Type B pancreatic cell (in vitro differentiated cells): ENCODE results near the gene SMARCC1. TPM values are rescaled to one million over a fixed set of nuclear protein-coding genes. Genes with fewer than 3 reads are reported as not detected.
"Not testable (repeated sequence)": the region's sequence is repeated elsewhere in the genome, so short reads cannot be mapped to it uniquely, and the experiment has no call there.

Source experiments
- DNase-seq: peaks from one replicate; pipeline ENCODE4 v3.0.0; 2021; ENCODE audit warnings: mixed read lengths; ENCODE audit not compliant: unreplicated experiment; ENCODE audit errors: extremely low spot score
- H3K27ac Mint-ChIP-seq: 2 replicates; pipeline ENCODE4 v1.8.0; 2021; ENCODE audit warnings: mild to moderate bottlenecking, mixed read lengths
- H3K27me3 Mint-ChIP-seq: 2 replicates; pipeline ENCODE4 v1.8.0; 2021; ENCODE audit warnings: mixed read lengths
- H3K36me3 Mint-ChIP-seq: 2 replicates; pipeline ENCODE4 v1.8.0; 2021; ENCODE audit warnings: mixed read lengths
- H3K4me1 Mint-ChIP-seq: one replicate; pipeline ENCODE4 v1.8.0; 2021; ENCODE audit warnings: mixed read lengths; ENCODE audit not compliant: unreplicated experiment
- H3K4me3 Mint-ChIP-seq: 2 replicates; pipeline ENCODE4 v1.8.0; 2021; ENCODE audit warnings: mild to moderate bottlenecking, mixed read lengths
- H3K9me3 Mint-ChIP-seq: 2 replicates; pipeline ENCODE4 v1.8.0; 2021; ENCODE audit warnings: mixed read lengths
- total RNA-seq: library from RNA; stranded (reverse); gene quantifications from 2 replicates; pipeline ENCODE4 v1.2.1, GENCODE V29; 2021; ENCODE audit warnings: low replicate concordance
- TF ChIP-seq, protein P1 (sequence below): fragments of 200-600 bp; sonication (generic); conservative IDR thresholded peaks from 2 replicates; pipeline ENCODE4 v1.5.0; 2021; ENCODE audit warnings: antibody characterized with exemption, mild to moderate bottlenecking

SMARCC1 gene
- total RNA-seq, 1 donor from 2014 or later, result 200 TPM

DNA sequence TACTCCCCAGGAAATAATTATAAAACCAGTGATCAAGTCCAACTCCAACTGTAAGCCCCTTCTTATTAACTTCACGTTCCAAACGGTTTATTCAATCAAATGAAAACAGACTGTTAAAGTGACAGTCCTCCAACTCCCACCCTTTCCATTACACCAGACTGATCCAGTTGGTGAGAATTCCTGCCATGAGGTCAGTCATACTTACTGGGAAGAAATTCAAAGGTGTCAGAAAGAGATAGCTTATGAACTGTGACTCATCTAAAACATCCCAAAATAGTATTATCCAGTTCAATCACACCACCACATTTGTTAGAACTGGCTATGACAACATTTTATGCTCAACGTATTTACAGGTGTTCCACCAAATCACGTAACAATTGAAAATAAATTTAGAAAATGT, 19.5 kb downstream of the SMARCC1 start:
- Mint-ChIP-seq H3K36me3 (peaks cover 8% of the 10 kb centered on the region), H3K4me3 (no peak overlapping the region), H3K9me3 (no peaks in the 10 kb centered on the region), H3K27me3 (no peaks in the 10 kb centered on the region), H3K27ac (peak overlapping the region; percentile 37), H3K4me1 (no peaks in the 10 kb centered on the region)
- TF ChIP-seq, protein P1, sequence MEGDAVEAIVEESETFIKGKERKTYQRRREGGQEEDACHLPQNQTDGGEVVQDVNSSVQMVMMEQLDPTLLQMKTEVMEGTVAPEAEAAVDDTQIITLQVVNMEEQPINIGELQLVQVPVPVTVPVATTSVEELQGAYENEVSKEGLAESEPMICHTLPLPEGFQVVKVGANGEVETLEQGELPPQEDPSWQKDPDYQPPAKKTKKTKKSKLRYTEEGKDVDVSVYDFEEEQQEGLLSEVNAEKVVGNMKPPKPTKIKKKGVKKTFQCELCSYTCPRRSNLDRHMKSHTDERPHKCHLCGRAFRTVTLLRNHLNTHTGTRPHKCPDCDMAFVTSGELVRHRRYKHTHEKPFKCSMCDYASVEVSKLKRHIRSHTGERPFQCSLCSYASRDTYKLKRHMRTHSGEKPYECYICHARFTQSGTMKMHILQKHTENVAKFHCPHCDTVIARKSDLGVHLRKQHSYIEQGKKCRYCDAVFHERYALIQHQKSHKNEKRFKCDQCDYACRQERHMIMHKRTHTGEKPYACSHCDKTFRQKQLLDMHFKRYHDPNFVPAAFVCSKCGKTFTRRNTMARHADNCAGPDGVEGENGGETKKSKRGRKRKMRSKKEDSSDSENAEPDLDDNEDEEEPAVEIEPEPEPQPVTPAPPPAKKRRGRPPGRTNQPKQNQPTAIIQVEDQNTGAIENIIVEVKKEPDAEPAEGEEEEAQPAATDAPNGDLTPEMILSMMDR, result no peak
- DNase-seq, result no peak

DNA sequence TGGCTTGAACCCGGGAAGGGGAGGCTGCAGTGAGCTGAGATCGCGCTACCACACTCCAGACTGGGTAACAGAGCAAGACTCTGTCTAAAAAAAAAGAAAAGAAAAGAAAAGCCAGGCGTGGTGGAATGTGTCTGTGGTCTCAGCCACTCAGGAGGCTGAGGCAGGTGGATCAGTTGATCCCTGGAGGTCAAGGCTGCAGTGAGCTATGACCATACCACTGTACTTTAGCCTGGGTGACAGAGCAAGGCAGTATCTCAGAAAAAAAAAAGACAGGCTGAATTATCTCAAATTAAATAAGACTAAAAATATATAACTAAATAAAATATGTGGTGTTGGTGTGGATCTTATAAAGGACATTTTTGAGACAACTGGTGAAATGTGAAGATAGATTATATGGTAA, 20.6 kb downstream of the SMARCC1 start:
- H3K4me1 Mint-ChIP-seq, result no peaks in the 10 kb centered on the region
- no peaks in the 10 kb centered on the region for H3K9me3 Mint-ChIP-seq
- H3K27ac Mint-ChIP-seq, result no peak overlapping the region
- H3K4me3 Mint-ChIP-seq, result no peak overlapping the region
- no peak for DNase-seq
- H3K27me3 Mint-ChIP-seq, result no peaks in the 10 kb centered on the region
- TF ChIP-seq, protein P1, result no peak
- peaks cover 16% of the 10 kb centered on the region for H3K36me3 Mint-ChIP-seq

DNA sequence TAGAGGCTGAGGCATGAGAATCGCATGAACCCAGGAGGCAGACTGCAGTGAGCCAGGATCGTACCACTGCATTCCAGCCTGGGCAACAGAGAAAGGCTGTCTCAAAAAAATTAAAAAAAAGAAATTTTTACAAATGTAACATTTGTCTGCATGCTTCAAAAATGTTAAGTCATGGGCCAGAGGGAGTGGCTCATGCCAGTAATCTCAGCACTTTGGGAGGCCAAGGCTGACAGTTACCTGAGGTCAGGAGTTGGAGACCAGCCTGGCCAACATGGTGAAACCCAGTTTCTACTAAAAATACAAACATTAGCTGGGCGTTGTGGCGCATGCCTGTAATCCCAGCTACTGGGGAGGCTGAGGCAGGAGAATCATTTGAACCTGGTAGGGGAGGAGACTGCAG, 21.5 kb downstream of the SMARCC1 start:
- not testable (repeated sequence) for H3K4me3 Mint-ChIP-seq, H3K9me3 Mint-ChIP-seq, H3K27me3 Mint-ChIP-seq, DNase-seq, H3K4me1 Mint-ChIP-seq
- Mint-ChIP-seq H3K36me3 (peaks cover 16% of the 10 kb centered on the region), H3K27ac (peak overlapping the region; percentile 43)

DNA sequence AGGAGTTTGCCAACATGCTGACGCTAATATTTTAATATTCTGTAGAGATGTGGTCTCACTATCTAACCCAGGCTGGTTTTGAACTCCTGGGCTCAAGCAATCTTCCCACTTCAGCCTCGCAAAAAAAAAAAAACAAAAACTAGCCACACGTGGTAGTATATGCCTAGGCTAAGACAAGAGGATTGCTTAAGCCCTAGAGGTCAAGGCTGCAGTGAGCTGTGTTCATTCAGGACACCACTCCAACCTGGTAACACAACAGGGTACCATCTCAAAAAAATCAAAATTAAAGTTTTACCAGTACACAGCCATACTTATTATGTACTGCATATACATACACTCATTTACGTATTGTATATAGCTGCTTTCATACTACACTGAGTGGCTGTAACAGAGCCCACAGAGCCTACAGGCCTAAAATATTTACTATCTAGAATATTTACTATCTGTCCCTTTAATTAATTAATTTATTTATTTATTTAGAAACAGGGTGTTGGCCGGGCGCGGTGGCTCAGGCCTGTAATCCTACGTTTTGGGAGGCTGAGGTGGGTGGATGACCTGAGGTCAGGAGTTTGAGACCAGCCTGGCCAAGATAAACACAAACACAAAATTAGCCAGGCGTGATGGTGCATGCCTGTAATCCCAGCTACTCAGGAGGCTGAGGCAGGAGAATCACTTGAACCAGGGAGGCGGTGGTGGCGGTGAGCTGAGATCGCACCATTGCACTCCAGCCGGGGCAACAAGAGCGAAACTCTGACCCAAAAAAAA, 23.2 kb downstream of the SMARCC1 start:
- Mint-ChIP-seq H3K27me3 (no peaks in the 10 kb centered on the region), H3K27ac (no peak overlapping the region), H3K4me3 (no peak overlapping the region), H3K36me3 (peaks cover 19% of the 10 kb centered on the region), H3K4me1 (no peaks in the 10 kb centered on the region), H3K9me3 (no peaks in the 10 kb centered on the region)
- TF ChIP-seq, protein P1, result no peak
- DNase-seq, result no peak

GRCh38 chr3:47752716-47753115, 29.0 kb downstream of the SMARCC1 start:
- Mint-ChIP-seq H3K27ac (no peak overlapping the region), H3K9me3 (peaks cover 3% of the 10 kb centered on the region), H3K27me3 (no peaks in the 10 kb centered on the region), H3K4me1 (no peaks in the 10 kb centered on the region), H3K4me3 (no peak overlapping the region), H3K36me3 (peaks cover 18% of the 10 kb centered on the region)
- no peak for DNase-seq
- TF ChIP-seq, protein P1, result no peak

DNA sequence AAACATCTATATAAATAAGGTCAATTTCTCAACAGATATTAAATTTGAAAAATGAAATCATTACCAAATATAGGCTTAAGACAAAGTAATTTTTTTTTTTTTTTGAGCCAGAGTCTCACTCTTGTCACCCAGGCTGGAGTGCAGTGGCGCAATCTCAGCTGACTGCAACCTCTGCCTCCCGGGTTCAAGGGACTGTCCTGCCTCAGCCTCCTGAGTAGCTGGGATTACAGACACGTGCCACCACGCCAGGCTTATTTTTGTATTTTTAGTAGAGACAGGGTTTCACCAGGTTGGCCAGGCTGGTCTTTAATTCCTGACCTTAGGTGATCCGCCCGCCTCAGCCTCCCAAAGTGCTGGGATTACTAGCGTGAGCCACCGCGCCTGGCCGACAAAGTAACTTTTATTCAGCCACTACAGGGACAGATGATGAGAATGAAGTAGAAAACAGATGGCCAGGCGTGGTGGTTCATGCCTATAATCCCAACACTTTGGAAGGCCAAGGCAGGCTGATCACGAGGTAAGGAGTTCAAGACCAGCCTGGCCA, 30.8 kb downstream of the SMARCC1 start:
- not testable (repeated sequence) for H3K27me3 Mint-ChIP-seq, H3K4me3 Mint-ChIP-seq, H3K4me1 Mint-ChIP-seq, H3K36me3 Mint-ChIP-seq, H3K27ac Mint-ChIP-seq, DNase-seq, H3K9me3 Mint-ChIP-seq
